T-cell (primary cell): ENCODE measurements around the gene DNAJB9. TPM values are rescaled to one million over a fixed set of nuclear protein-coding genes. Genes with fewer than 3 reads are reported as not detected.
"Not testable (repeated sequence)": the region's sequence is repeated elsewhere in the genome, so short reads cannot be mapped to it uniquely, and the experiment has no call there.

Experiments used
- ATAC-seq, 4 experiments: fragments of 200-7000 bp in 3 of 4; fragments of 150-1000 bp in 1 of 4; cut with Tn5 transposase; replicated peaks in 1 of 4; 1 replicate in 3 of 4; 2 replicates in 1 of 4; pipeline ENCODE4 v1.10.0; 2021; ENCODE audit warnings: moderate library complexity in 3 of 4, mild to moderate bottlenecking in 2 of 4, moderate number of reproducible peaks in 1 of 4
- CTCF ChIA-PET, 2 donors: fragments of 300-600 bp; sonication (Branson Sonifier 250); formaldehyde crosslinking; loops; one replicate each; lab custom pipeline; 2022; ENCODE audit warnings: antibody characterized with exemption in 2 of 2; lab: Charles Lee
- POLR2A ChIA-PET, 2 donors: fragments of 300-600 bp; sonication (Branson Sonifier 250); formaldehyde crosslinking; loops; one replicate each; lab custom pipeline; 2022; ENCODE audit warnings: antibody characterized with exemption in 2 of 2; lab: Charles Lee
- DNase-seq, 35 experiments: peaks; one replicate each; pipeline versions ENCODE4 v3.0.0 to v3.0.0-alpha.2; 2013 to 2023
- H3K27ac ChIP-seq: one replicate; pipeline ENCODE4 v1.5.1; 2013; ENCODE audit warnings: low read length
- H3K27me3 ChIP-seq, 2 experiments: replicated peaks in 1 of 2; 1 replicate in 1 of 2; 2 replicates in 1 of 2; pipeline versions ENCODE4 v1.6.1 to v1.7.0; 2013; ENCODE audit warnings: low read length in 1 of 2, mixed read lengths in 1 of 2; ENCODE audit not compliant: control insufficient read depth in 2 of 2, insufficient read depth in 2 of 2; ENCODE audit errors: extremely low read depth in 1 of 2
- H3K36me3 ChIP-seq, 2 donors: 1 replicate in 1 of 2; 2 replicates in 1 of 2; pipeline versions ENCODE4 v1.6.1 to v1.7.0; 2013; ENCODE audit warnings: low read length in 1 of 2; ENCODE audit not compliant: control insufficient read depth in 2 of 2, insufficient read depth in 1 of 2; ENCODE audit errors: extremely low read depth in 1 of 2
- H3K4me1 ChIP-seq, 2 experiments: 1 replicate in 1 of 2; 2 replicates in 1 of 2; pipeline versions ENCODE4 v1.6.1 to v1.7.0; 2013; ENCODE audit warnings: low read length in 2 of 2, mixed read lengths in 1 of 2; ENCODE audit not compliant: insufficient read depth in 2 of 2, control insufficient read depth in 1 of 2; ENCODE audit errors: extremely low read depth in 1 of 2
- H3K4me3 ChIP-seq, 2 donors: 1 replicate in 1 of 2; 2 replicates in 1 of 2; pipeline versions ENCODE4 v1.5.1 to v1.7.0; 2013; ENCODE audit warnings: mild to moderate bottlenecking in 2 of 2, low read length in 1 of 2, moderate library complexity in 1 of 2; ENCODE audit not compliant: control insufficient read depth in 1 of 2; ENCODE audit errors: extremely low read depth in 1 of 2
- H3K9me3 ChIP-seq: 2 replicates; pipeline ENCODE4 v1.7.0; 2013
- H3K27ac Mint-ChIP-seq, 2 donors: one replicate each; pipeline ENCODE4 v1.8.0; 2020 to 2021; ENCODE audit warnings: mild to moderate bottlenecking in 2 of 2, mixed read lengths in 2 of 2
- H3K27me3 Mint-ChIP-seq, 2 donors: one replicate each; pipeline ENCODE4 v1.8.0; 2021 to 2022; ENCODE audit warnings: mixed read lengths in 2 of 2
- H3K36me3 Mint-ChIP-seq: one replicate; pipeline ENCODE4 v1.8.0; 2021; ENCODE audit warnings: mixed read lengths
- H3K4me1 Mint-ChIP-seq, 3 donors: one replicate each; pipeline ENCODE4 v1.8.0; 2020 to 2022; ENCODE audit warnings: mixed read lengths in 3 of 3, mild to moderate bottlenecking in 1 of 3
- H3K4me3 Mint-ChIP-seq, 3 donors: one replicate each; pipeline ENCODE4 v1.8.0; 2020 to 2022; ENCODE audit warnings: mild to moderate bottlenecking in 3 of 3, mixed read lengths in 3 of 3, moderate library complexity in 3 of 3
- H3K9me3 Mint-ChIP-seq, 3 donors: one replicate each; pipeline ENCODE4 v1.8.0; 2020 to 2022; ENCODE audit warnings: mixed read lengths in 3 of 3
- WGBS: methylation state at CpG from one replicate; pipeline ENCODE4 v1.1.5; 2013; ENCODE audit warnings: missing lambda C conversion rate; ENCODE audit not compliant: insufficient coverage; 5-methylcytosine and 5-hydroxymethylcytosine counted together
- total RNA-seq, 35 experiments: library from RNA in 6 of 35; stranded (reverse) in 6 of 35; fragments of 120-200 nt in 1 of 35; gene quantifications; one replicate each; pipeline versions ENCODE4 v1.2.1 to v1.2.4 and lab custom pipeline; 2013 to 2026

The DNAJB9 gene
- total RNA-seq, 5 donors from 2014 or later (not counting 1 experiment from before 2014, with no cell fraction given): 20.5 to 60.8 (median 27.9) TPM

DNA sequence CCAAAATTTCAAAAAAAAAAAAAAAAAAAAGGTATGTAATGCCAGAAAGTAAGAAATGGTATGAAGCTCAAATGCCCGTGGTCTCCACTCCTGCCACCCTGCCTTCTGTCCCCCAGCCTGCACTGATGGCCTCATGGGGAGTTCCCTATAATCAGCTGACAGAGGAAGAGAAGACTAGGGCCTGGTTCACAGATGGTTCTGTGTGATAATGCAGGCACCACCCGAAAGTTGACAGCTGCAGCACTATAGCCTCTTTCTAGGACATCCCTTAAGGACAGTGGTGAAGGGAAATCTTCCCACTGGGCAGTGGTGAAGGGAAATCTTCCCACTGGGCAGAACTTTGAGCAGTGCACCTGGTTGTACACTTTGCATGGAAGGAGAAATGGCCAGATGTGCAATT, 31.4 kb upstream of the DNAJB9 start:
- H3K4me3 Mint-ChIP-seq, H3K9me3 ChIP-seq, H3K36me3 Mint-ChIP-seq, H3K27ac Mint-ChIP-seq, H3K4me1 ChIP-seq, CTCF ChIA-PET, H3K4me1 Mint-ChIP-seq, ATAC-seq, DNase-seq, H3K27ac ChIP-seq, H3K27me3 Mint-ChIP-seq, H3K36me3 ChIP-seq, H3K9me3 Mint-ChIP-seq, H3K4me3 ChIP-seq, H3K27me3 ChIP-seq: not testable (repeated sequence)
- 20% methylated on average over 1 of the region's 2 CpGs for WGBS
- POLR2A ChIA-PET: interaction anchor here (0.6 to 0.7 kb wide), 4 partner anchors 73 to 1519 kb away, joined by 3 to 14 read pairs (median 6); no protein-coding TSS in a partner anchor

DNA sequence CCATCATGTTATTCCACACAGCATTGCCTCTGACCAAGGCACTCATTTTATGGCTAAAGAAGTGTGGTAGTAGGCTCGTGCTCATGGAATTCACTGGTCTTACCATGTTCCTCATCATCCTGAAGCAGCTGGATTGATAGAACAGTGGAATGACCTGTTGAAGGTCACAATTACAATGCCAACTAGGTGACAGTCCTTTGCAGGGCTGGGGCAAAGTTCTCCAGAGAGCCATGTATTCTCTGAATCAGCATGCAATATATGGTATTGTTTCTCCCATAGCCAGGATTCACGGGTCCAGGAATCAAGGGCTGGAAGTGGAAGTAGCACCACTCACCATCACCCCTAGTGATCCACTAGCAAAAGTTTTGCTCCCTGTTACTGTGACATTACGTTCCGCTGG, 31.0 kb upstream of the DNAJB9 start:
- H3K4me3 Mint-ChIP-seq, H3K36me3 ChIP-seq, H3K4me1 Mint-ChIP-seq, CTCF ChIA-PET, H3K9me3 ChIP-seq, H3K4me3 ChIP-seq, H3K36me3 Mint-ChIP-seq, H3K27ac Mint-ChIP-seq, DNase-seq, H3K9me3 Mint-ChIP-seq, H3K27me3 Mint-ChIP-seq, ATAC-seq, H3K27me3 ChIP-seq, H3K27ac ChIP-seq, H3K4me1 ChIP-seq: not testable (repeated sequence)
- WGBS: 89% methylated on average over 4 of the region's 4 CpGs
- POLR2A ChIA-PET: interaction anchor here (0.6 to 0.7 kb wide), 4 partner anchors 73 to 1519 kb away, joined by 3 to 14 read pairs (median 6); no protein-coding TSS in a partner anchor

DNA sequence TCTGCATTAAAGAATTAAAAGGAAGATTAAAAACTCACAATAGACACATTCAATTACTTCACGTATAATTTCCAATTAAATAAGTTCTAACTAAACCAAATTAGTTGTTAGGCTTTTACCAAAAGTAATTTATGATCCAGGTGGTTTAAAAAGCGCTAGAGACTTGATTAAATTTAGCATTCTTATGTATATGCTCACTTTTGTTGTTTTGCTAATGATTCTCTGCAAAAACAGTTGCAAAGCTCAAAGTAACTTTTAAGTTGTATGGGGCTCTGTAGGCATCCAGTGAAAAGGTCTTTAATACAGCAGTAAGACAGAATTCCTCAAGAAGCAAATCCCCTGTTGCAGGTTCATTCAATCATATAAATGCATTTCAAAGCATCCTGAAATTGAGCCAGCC, 28.2 kb upstream of the DNAJB9 start:
- no peak overlapping the region for H3K27ac ChIP-seq
- peaks cover 5 to 6% of the 10 kb centered on the region in 2 donors for H3K27me3 Mint-ChIP-seq
- H3K9me3 ChIP-seq: no peaks in the 10 kb centered on the region
- no peaks in the 10 kb centered on the region for H3K27me3 ChIP-seq
- H3K27ac Mint-ChIP-seq: no peak overlapping the region
- H3K9me3 Mint-ChIP-seq: no peaks in the 10 kb centered on the region
- POLR2A ChIA-PET: no interaction called here
- H3K4me1 Mint-ChIP-seq: no peaks in the 10 kb centered on the region
- no peak for ATAC-seq
- no peaks in the 10 kb centered on the region for H3K36me3 Mint-ChIP-seq
- no peak for DNase-seq
- 100% methylated on average over 1 of the region's 2 CpGs for WGBS
- H3K36me3 ChIP-seq: no peaks in the 10 kb centered on the region
- H3K4me3 Mint-ChIP-seq: no peak overlapping the region
- CTCF ChIA-PET: no interaction called here
- no peaks in the 10 kb centered on the region for H3K4me1 ChIP-seq
- H3K4me3 ChIP-seq: no peak overlapping the region

DNA sequence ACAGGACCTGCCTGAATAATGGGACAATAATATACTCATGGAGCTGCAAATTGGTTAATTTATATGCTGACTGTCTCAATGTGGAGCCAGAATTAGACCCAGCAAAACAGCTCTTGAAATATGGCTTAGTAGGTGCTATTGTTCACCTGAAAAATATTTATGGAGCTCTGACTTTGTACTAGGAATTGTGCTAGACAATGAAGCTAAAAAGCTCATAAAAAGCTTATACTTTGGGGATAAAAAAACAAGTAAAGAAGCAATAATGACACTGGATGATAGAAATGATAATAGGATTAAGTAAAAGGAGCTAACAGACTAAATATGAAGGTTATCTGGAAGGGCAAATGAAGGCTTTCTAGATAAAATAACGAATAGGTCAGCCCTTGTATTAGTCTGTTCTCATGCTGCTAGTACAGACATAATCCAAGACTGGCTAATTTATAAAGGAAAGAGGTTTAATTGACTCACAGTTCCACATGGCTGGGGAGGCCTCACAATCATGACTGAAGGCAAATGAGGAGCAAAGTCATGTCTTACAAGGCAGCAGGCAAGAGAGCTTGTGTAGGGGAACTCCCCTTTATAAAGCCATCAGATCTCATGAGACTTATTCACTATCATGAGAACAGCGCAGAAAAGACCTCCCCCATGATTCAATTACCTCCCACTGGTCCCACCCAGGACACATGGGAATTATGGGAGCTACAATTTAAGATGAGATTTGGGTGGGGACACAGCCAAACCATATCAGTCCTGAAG, 21.4 kb upstream of the DNAJB9 start:
- not testable (repeated sequence) for H3K9me3 Mint-ChIP-seq, H3K9me3 ChIP-seq, H3K36me3 ChIP-seq, ATAC-seq, H3K4me3 Mint-ChIP-seq, DNase-seq, H3K27ac ChIP-seq, H3K27me3 Mint-ChIP-seq, H3K27ac Mint-ChIP-seq, H3K4me1 ChIP-seq, H3K27me3 ChIP-seq, H3K4me1 Mint-ChIP-seq, H3K4me3 ChIP-seq, H3K36me3 Mint-ChIP-seq
- ChIA-PET CTCF (interaction anchor here (0.7 to 1.1 kb wide), 2 partner anchors 22 to 174 kb away, joined by 3 read pairs; partner anchors contain the start of gene PNPLA8 (in 1 of the 2)), POLR2A (interaction anchor here in 1 of 2 donors (0.6 kb wide), 1 partner anchor 23 kb away, joined by 3 read pairs; the partner anchor contains the start of gene PNPLA8)
- WGBS: no CpG with 5 or more reads among the region's 2 CpGs

DNA sequence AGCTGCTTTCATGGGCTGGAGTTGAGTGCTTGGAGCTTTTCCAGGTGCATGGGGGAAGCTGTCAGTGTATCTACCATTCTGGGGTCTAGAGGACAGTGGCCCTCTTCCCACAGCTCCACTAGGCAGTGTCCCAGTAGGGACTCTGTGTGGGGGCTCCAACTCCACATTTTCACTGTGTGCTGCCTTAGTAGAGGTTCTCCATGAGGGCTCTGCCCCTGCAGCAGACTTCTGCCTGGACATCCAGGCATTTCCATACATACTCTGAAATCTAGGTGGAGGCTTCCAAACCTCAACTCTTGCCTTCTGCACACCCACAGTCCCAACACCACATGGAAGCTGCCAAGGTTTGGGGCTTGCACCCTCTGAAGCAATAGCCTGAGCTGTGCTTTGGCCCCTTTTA, 13.0 kb upstream of the DNAJB9 start:
- H3K36me3 Mint-ChIP-seq: peaks cover 39% of the 10 kb centered on the region
- H3K27me3 Mint-ChIP-seq, DNase-seq, H3K4me1 Mint-ChIP-seq, ATAC-seq, H3K4me3 Mint-ChIP-seq, H3K27me3 ChIP-seq, H3K4me3 ChIP-seq, H3K36me3 ChIP-seq, H3K27ac ChIP-seq, H3K27ac Mint-ChIP-seq, POLR2A ChIA-PET, H3K4me1 ChIP-seq, CTCF ChIA-PET, H3K9me3 ChIP-seq: not testable (repeated sequence)
- peaks cover 13 to 22% (median 13%) of the 10 kb centered on the region in 3 donors for H3K9me3 Mint-ChIP-seq

DNA sequence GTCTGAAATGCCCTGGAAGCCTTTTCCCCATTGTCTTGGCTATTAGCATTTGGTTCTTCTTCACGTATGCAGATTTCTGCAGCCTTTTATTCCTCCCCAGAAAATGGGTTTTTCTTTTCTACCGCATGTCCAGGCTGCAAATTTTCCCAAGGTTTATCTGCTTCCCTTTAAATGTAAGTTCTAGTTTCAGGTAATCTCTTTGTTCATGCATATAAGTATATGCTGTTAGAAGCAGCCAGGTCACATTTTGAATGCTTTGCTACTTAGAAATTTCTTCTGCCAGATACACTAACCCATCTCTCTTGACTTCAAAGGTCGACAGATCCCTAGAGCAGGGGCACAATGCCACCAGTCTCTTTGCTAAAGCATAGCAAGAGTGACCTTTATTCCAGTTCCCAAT, 12.5 kb upstream of the DNAJB9 start:
- Histone ChIP-seq H3K4me3 (no peak overlapping the region), H3K9me3 (peaks cover 3% of the 10 kb centered on the region), H3K27ac (no peak overlapping the region), H3K4me1 (no peaks in the 10 kb centered on the region), H3K36me3 (no peaks in the 10 kb centered on the region), H3K27me3 (no peaks in the 10 kb centered on the region)
- Mint-ChIP-seq H3K27ac (no peak overlapping the region), H3K27me3 (no peaks in the 10 kb centered on the region), H3K9me3 (peaks cover 13 to 23% (median 14%) of the 10 kb centered on the region in 3 donors), H3K4me3 (no peak overlapping the region), H3K4me1 (peaks cover 0 to 4% (median 3%) of the 10 kb centered on the region in 3 donors), H3K36me3 (peaks cover 41% of the 10 kb centered on the region)
- WGBS: 100% methylated on average over 1 of the region's 3 CpGs
- ChIA-PET POLR2A (no interaction called here), CTCF (no interaction called here)
- ATAC-seq (no peak), DNase-seq (no peak)
